Stimulated activated CD4-positive, alpha-beta T cell treated with anti-CD3 and anti-CD28 coated beads, Interleukin-4, amount 100 ng/mL, for 4 hours (primary cell): Measurements from ENCODE around the gene LIPJ.

Experiments
- DNase-seq, 2 experiments: peaks; one replicate each; pipeline ENCODE4 v3.0.0-alpha.2; 2020

Gene LIPJ

DNA sequence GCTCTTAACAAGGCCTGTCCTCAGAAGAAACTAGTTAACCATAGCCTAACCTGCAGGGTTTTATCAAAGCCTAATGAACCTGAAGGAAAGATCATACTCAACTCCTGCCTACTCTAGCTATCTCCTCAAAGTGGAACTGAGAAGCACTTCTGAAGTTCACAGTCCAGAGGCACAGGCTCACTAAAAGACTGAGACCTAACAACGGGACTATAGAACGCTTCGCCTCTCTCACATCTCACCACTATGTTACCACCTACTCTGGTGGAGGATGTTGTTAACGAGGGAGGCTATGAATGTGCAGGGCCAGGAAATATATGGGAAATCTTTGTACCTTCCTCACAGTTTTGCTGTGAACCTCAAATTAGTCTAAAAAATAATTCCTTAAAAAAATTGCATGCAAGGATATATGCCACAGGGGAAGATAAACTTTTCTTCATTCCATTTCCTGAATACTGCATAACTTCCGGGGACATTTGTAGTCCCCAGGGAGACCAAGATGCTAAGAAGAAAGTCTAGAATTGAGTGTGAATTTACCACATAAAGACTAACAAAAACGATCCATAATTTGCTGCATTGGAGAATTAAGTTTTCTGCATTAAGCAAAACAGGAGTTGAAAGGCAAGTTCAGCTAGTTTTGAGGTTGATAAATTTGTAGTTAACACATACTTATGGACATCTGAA, 21.6 kb downstream of the LIPJ start:
- DNase-seq = no peak

DNA sequence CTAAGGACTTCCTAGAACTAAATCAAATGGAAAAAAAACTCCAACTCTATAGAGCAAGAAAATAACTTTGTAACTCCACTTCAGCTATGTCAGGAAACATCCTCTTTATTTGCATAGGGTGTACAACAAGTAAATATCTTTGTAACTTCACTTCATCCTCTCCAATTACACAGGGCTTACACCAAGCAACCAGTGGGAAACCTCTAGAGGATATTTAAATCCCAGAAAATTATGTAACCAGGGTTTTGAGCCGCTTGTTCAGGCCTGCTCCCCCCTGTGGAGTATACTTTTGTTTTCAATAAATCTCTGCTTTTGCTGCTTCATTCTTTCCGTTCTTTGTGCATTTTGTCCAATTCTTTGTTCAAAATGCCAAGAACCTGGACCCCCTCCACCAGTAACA, 22.2 kb downstream of the LIPJ start:
- no peak for DNase-seq

DNA sequence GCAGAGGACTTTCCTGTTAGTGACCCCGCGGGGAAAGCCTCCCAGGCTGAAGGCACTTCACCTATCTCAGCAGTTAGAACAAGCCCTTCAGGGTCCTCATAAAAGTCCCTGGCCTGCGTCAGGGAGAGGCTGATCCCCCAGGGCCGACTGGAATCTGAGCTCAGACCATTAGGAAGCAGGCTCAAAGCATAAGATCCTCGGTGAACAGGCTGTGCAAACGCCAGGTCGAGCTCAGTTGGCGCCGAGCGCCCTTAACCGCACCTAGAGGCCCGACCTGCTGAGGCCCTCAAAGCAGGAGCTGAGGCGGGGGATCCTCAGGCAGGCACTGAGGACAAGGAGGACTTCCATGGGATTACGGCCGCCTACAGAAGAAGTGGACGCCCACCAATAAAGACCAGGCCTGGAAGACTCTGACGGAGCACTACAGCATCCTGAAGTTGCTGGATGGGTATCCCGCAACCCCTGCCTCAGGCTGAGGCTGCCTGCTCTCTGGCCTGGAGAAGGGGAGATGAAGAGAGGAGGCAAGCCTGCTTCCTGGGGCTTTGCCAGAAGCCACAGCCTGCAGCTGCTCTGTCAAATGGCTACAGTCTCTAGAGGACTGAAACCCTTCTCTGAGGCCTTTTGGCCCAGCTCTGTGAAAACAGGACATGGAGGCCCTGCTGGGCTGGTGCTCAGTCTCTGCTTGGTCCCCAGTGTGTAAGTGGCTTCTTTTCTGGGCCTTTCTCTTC, 29.9 kb downstream of the LIPJ start:
- DNase-seq = no peak

DNA sequence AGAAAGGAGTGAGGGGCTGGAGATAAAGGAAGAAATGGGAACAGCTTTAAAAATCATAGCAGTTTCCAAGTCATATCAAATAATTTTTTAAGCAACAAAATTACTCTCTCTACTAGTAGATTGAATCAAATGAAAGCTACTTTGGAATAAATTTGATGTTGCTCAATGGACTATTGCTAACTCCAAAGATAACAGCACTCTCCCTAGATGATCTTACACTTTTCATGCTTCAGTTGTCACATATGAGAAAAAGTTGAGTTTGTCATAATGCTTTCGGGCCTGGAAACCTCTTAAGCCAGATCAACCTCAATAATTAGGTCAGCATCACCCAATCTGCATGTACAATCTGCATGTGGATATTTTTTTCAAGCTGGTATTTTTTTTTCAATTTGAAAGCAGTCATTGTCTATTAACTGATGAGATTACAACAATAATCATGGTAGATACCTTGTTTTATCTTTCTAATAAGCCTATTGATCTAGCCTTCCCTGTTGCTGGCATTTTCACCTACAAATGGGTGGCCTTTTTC, 31.3 kb downstream of the LIPJ start:
- no peak for DNase-seq

DNA sequence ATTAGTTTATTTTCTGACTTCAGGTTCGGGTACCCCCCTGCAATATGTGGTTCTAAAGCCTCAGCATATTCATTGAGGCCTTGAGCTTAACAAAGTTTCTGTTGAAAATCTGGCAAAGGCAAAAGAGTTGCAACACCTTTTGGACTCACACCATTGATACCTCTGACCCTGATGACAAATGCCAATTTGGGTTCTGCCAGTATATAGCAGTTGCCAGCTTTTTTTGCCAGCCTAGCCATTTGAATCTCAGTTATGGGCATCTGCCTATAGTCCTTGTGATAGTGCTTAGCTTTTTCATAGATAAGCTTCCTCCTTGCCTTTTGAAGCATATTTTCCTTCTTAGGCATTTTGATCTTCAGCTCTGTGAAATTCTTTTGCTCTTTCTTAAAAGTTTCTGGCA, 31.9 kb downstream of the LIPJ start:
- DNase-seq = no peak

DNA sequence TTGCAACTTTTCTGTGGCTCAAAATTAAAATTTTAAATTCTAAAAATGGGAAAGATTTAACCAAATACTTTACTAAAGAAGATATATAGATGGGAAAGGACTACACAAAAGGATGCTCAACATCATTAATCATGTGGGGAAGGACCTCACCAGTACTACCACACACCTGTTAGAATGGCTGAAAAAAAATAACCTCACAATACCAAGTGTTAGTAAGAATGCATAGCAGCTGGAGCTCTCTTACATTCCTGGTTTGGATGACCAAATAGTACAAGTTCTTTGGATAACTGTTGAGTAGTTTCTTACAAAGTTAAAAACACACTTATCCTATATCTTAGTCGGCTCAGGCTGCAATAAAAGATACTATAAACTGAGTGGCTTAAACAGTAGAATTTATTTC, 33.9 kb downstream of the LIPJ start:
- no peak for DNase-seq

DNA sequence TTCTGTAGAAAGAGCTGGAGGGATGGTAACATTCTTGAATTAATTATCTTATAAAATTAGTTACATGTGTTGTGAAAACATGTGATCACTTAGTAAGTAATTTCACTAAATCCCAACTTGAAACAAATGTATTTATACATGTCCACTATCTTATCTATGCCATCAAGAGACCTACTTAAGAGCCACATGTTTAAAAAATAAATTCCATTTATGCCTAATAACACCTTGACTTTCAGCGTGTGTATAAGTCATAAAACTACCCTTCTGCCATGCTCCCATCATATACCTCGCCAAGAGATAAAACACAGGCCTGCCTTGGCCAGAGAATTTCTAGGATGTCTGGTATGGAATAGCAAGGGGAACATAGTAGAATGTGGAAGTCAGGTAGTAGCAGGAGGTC, 37.3 kb downstream of the LIPJ start:
- DNase-seq = no peak

DNA sequence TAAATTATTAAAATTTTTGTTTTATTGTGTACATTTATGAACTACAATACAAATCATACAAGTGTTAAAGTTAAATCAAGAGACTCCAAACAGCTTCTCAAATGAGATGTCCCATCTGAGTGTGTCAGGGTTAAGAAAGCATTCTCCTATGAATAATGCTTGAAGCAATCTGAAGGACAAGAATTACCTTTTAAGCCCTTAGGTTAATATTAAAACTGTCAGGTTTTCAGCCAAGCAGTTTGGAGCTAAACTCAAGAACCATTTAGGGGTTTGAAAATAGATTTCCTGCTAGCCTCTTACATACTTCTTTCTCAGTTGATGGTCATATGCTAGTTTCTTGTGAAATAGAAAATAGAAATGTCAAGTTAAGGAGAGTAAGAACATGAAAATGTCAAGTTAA, 38.3 kb downstream of the LIPJ start:
- DNase-seq = no peak

DNA sequence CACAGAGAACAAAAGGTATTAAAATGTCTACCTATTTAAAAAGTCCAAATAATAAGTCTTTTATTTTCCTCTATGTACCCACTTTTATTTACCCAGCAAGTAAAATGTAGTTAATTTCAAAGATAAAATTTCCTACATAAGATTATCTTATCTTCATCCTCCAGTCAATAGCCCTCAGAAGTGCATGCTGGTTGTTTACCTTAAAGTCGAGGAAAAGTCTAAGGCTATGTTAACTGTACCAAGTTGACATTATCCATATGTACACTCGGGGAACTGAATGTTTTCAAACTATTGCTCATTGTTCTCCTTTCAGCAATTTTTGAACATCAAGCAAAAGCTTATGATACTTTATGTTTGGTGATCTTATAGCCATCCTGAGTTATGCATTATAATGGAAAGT, 53.6 kb downstream of the LIPJ start:
- DNase-seq = no peak

DNA sequence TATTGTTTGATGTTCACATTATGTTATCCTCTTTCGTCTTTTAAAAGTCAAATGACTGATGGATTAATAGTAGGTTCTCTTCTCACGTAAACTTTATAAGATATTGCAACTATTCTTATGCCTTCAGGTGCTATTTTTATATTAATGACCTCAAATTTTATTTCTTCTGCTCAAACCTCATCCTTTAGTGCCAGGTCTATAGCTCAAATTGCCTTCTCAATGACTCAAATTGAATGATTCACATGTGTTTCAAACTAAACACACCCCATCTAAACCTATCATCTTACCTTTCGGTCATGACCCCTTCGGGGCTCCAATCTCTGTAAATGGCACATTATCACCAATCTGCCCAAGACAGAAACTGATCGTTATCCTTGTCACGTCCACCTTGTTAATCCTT, 55.6 kb downstream of the LIPJ start:
- DNase-seq = no peak

DNA sequence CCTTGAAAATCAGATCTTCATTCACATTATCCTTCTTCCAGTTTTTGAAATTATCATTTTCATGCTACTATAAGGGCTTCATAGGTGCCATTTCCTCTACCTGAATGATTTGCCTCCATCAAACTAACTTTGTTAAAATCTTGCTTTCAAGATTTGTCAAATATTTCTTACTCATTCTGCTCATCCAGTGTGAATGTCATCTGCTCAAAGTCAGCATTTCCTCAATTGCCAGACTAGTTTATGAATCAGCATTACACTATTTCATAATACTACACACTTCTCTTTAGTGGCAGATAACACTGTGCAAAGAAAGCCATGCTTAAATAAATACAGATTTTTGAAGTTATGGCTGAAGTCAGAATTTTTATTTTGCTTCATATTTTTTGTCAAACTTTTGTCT, 56.4 kb downstream of the LIPJ start:
- DNase-seq = no peak

DNA sequence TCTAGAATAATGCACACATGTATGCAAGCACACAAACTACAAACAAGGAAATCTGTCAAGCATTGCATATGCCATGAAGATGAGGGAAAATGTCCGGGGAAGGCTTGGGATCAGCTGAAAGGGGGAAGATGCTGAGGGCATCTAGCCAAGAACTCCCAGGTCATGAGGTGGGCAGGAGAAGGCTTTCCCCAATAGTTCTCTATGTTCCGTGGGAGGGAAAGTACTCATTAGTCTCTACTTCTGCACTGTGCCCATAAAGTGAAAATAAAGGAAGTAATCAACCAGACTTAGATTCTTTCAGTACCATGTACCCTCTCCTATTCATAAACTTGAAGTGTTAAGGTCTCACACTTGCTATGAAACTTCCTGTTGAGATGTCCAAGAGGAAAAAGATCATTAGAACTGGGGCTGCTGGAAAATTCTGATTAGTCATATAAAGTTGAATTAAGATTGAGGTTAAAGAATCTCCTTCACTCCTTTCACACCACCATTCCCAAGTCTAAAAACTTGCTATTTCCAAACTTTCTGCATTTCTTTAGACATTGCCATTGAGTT, 60.6 kb downstream of the LIPJ start:
- no peak for DNase-seq

DNA sequence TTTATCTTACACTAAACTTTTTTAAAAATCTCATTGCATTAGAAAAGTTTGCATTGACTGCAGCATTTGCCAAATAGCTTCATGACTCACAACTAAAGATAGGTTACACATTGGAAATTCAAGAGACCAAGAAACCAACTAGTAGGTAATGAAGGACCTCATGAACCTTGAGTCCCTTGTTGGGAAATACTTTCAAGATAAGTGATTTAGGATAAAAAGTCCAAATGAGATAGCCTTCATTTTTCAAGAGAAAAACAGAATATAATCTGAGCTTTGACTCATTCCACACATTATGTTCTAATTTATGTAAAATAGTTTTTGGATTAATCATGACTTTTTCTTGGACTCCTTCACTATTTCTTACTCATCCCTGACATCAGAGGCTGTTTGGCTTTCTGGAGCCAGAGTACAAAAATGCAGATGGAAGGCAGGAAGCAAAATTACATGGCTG, 64.6 kb downstream of the LIPJ start:
- DNase-seq = no peak

DNA sequence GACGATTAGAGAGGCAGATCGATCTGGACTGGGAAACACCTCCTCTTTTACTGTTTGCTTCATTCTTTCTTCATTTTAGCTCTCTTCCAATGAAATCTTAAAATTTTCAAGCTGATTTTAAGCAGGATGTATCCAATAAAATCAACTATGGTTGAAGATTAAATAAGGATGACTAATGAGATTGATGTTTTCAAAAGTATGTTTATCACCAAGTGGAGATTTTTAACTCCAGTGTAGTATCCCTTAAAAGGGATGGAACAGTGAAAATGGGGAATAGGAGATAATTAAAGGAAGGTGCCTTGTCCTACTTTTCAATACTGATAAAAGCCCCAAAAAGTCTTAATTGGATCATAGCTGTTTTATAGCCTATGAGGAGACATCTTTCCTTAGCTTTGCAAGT, 66.1 kb downstream of the LIPJ start:
- no peak for DNase-seq
